ENCODE measurements around the gene STXBP6. TPM values are rescaled to one million over a fixed set of nuclear protein-coding genes. Genes with fewer than 3 reads are reported as not detected.

Gene STXBP6
- total and polyA plus RNA-seq, 2 of the 13 experiments (the other 11 are each of a cell fraction or from before 2014, with no cell fraction given): 35.3 to 42.8 TPM

DNA sequence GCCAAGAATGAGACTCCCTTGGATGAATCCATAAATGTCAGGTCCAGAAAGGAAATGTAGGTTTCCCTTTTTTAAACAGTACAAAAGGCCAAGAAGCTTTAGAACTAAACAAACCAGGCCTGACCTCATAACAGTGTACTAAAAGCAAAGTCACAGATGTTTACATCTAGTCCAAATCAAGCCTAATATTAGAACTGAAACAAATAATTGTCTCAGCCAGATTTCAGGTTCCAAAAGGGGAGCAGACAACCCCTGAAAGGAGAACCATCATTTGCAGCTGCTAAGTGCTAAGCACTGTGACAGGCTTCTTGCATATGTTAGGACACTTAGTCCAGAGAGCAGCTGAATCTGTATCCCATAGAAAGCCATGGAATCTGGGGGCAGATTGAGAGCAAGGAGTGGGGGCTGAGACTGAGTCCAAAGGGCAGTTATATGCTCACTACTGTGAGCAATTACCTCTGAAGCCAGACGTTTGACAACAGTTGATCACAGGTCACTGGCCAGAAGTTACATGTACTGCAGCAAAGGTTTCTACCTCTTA lies 90.1 kb downstream of the STXBP6 start (continued):
- peak; percentile 36; the same call in 1 of the 2 replicates for TF ChIP-seq NFKBIZ (CRISPR knock-in tag; IDR thresholded peaks at IDR 0.05)
- TF ChIP-seq ELF3 (CRISPR knock-in tag; IDR thresholded peaks at IDR 0.05): 0 out of 2 replicates have a peak, but pooled peaks have one; percentile 21
- TF ChIP-seq ZMYM4 (CRISPR knock-in tag; IDR thresholded peaks at IDR 0.05): peak; percentile 92
- no peak for TF ChIP-seq ATF7 (IDR thresholded peaks at IDR 0.05)
- no peak for TF ChIP-seq ATF7 (CRISPR knock-in tag; IDR thresholded peaks at IDR 0.05)
- TF ChIP-seq ZNF350 (CRISPR knock-in tag; IDR thresholded peaks at IDR 0.05; ENCODE audit: borderline replicate concordance, low read depth): 0 out of 2 replicates have a peak, but pooled peaks have one; percentile 56
- peak; percentile 64; the same call in 1 of the 2 replicates for TF ChIP-seq EHMT2 (IDR thresholded peaks at IDR 0.05; ENCODE audit: borderline replicate concordance, low read depth, low read length)
- peak; percentile 58; the same call in 1 of the 2 replicates for TF ChIP-seq FOXO1 (CRISPR knock-in tag; IDR thresholded peaks at IDR 0.05)
- TF ChIP-seq PBX2 (CRISPR knock-in tag; IDR thresholded peaks at IDR 0.05): no peak
- 0 out of 2 replicates have a peak, but pooled peaks have one; percentile 47 for TF ChIP-seq HMG20B (CRISPR knock-in tag; conservative IDR thresholded peaks at IDR 0.05)
- no peak for TF ChIP-seq NONO (IDR thresholded peaks at IDR 0.05)
- TF ChIP-seq NONO (CRISPR knock-in tag; conservative IDR thresholded peaks at IDR 0.05): 0 out of 2 replicates have a peak, but pooled peaks have one; percentile 21
- TF ChIP-seq SAP130 (CRISPR knock-in tag; IDR thresholded peaks at IDR 0.05; ENCODE audit: low read depth): peak; percentile 47
- no peak for TF ChIP-seq NFIB (CRISPR knock-in tag; IDR thresholded peaks at IDR 0.05; ENCODE audit: borderline replicate concordance)
- 0 out of 2 replicates have a peak, but pooled peaks have one; percentile 25 for TF ChIP-seq ZNF780A (CRISPR knock-in tag; IDR thresholded peaks at IDR 0.05)
- peak; percentile 88 for TF ChIP-seq GATAD2A (CRISPR knock-in tag; IDR thresholded peaks at IDR 0.05)
- TF ChIP-seq, protein P1, sequence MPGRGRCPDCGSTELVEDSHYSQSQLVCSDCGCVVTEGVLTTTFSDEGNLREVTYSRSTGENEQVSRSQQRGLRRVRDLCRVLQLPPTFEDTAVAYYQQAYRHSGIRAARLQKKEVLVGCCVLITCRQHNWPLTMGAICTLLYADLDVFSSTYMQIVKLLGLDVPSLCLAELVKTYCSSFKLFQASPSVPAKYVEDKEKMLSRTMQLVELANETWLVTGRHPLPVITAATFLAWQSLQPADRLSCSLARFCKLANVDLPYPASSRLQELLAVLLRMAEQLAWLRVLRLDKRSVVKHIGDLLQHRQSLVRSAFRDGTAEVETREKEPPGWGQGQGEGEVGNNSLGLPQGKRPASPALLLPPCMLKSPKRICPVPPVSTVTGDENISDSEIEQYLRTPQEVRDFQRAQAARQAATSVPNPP (CRISPR knock-in tag; IDR thresholded peaks at IDR 0.05): no peak
- TF ChIP-seq RFX1 (IDR thresholded peaks at IDR 0.05): no peak
- peak; percentile 72; the same call in 1 of the 2 replicates for TF ChIP-seq ZBTB7B (CRISPR knock-in tag; IDR thresholded peaks at IDR 0.05)
- TF ChIP-seq ERF (CRISPR knock-in tag; IDR thresholded peaks at IDR 0.05): 0 out of 2 replicates have a peak, but pooled peaks have one; percentile 37
- TF ChIP-seq HNF4A (CRISPR knock-in tag; IDR thresholded peaks at IDR 0.05): peak; percentile 96
- peak; percentile 66 for TF ChIP-seq ASH2L (IDR thresholded peaks at IDR 0.05; ENCODE audit: insufficient read length, low read depth, low read length)
- peak; percentile 33 for TF ChIP-seq IKZF4 (CRISPR knock-in tag; IDR thresholded peaks at IDR 0.05; ENCODE audit: borderline replicate concordance, low read depth, not compliant biosample characterization)
- TF ChIP-seq, protein P2, sequence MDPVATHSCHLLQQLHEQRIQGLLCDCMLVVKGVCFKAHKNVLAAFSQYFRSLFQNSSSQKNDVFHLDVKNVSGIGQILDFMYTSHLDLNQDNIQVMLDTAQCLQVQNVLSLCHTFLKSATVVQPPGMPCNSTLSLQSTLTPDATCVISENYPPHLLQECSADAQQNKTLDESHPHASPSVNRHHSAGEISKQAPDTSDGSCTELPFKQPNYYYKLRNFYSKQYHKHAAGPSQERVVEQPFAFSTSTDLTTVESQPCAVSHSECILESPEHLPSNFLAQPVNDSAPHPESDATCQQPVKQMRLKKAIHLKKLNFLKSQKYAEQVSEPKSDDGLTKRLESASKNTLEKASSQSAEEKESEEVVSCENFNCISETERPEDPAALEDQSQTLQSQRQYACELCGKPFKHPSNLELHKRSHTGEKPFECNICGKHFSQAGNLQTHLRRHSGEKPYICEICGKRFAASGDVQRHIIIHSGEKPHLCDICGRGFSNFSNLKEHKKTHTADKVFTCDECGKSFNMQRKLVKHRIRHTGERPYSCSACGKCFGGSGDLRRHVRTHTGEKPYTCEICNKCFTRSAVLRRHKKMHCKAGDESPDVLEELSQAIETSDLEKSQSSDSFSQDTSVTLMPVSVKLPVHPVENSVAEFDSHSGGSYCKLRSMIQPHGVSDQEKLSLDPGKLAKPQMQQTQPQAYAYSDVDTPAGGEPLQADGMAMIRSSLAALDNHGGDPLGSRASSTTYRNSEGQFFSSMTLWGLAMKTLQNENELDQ (CRISPR knock-in tag; IDR thresholded peaks at IDR 0.05; ENCODE audit: borderline replicate concordance): 0 out of 2 replicates have a peak, but pooled peaks have one; percentile 9
- TF ChIP-seq, protein P3, sequence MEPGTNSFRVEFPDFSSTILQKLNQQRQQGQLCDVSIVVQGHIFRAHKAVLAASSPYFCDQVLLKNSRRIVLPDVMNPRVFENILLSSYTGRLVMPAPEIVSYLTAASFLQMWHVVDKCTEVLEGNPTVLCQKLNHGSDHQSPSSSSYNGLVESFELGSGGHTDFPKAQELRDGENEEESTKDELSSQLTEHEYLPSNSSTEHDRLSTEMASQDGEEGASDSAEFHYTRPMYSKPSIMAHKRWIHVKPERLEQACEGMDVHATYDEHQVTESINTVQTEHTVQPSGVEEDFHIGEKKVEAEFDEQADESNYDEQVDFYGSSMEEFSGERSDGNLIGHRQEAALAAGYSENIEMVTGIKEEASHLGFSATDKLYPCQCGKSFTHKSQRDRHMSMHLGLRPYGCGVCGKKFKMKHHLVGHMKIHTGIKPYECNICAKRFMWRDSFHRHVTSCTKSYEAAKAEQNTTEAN (CRISPR knock-in tag; conservative IDR thresholded peaks at IDR 0.05): peak; percentile 6; the same call in 1 of the 2 replicates
- peak; percentile 82 for TF ChIP-seq NCOR1 (IDR thresholded peaks at IDR 0.05; ENCODE audit: borderline replicate concordance, low read length)
- TF ChIP-seq SIX4 (CRISPR knock-in tag; IDR thresholded peaks at IDR 0.05): 0 out of 2 replicates have a peak, but pooled peaks have one; percentile 4

Measured in HepG2 (cell line).